Breast epithelium (tissue), 3 donors: ENCODE data around the gene FOXK1.

ENCODE experiments used
- CTCF ChIP-seq, 3 donors: fragments of 450-650 bp; IDR thresholded peaks; one replicate each; pipeline ENCODE4 v1.5.1; 2016 to 2017; ENCODE audit warnings: antibody characterized with exemption in 3 of 3, mild to moderate bottlenecking in 3 of 3, moderate library complexity in 3 of 3
- POLR2A ChIP-seq: fragments of 450-650 bp; IDR thresholded peaks from one replicate; pipeline ENCODE4 v1.6.1; 2016; ENCODE audit warnings: antibody characterized with exemption, mild to moderate bottlenecking, moderate library complexity
- POLR2AphosphoS5 ChIP-seq, 3 donors: sonication (generic); formaldehyde crosslinking; IDR thresholded peaks; one replicate each; pipeline ENCODE4 v1.6.1; 2017; ENCODE audit warnings: antibody characterized with exemption in 3 of 3

GRCh38 chr7:4655311-4655710 lies 26.8 kb upstream of the FOXK1 start:
- TF ChIP-seq CTCF (IDR thresholded peaks at IDR 0.05): no peak
- TF ChIP-seq POLR2A: no peak
- no peak for TF ChIP-seq POLR2AphosphoS5 (IDR thresholded peaks at IDR 0.05)
